ENCODE data around the gene ADGRL4.
"Not testable (repeated sequence)": the region's sequence is repeated elsewhere in the genome, so short reads cannot be mapped to it uniquely, and the experiment has no call there.

ADGRL4 gene

DNA sequence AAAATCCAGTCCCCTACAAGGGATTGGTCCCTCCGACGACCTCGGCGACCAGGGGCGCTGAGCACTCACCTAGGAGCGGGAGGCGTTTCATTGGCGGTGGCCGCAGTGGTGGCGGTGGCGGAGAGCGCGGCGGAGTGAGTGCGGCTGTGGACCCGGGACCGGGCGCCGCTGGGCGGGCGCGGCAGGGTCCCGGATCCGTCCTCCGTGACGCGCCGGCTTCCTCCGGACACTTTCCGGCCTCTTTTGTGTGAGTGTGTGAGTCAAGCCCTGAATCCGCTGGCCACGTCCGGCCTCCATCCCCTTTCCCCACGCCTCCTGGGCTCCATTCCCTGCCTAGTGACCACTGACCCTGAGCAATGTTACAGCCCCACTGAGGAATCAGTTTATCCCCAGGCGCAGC lies at the start of gene ADGRL4:
TSS of gene ADGRL4 (minus strand) at position 167 of the 400 bp plus-strand sequence. CDS start at position 91, 76 bp downstream.
- DNase-seq, result no peak

DNA sequence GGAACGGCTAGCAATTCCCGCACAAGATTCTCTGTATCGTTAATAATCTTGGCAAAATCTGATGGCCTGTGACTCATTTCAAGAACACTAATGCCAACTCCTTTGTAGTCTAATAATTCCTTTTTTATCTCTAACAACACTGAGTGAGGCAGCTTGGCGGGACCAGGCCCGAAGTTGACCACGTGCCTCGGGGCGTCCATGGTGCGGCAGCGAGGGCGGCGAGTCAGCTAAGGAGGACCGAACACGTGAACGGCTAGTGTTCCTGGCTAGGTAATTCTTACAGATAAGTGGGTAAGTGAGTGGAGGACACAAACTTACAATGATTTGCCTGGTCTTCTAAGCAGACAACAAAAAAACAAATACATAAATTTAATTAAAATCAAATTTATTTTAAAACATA lies 49.3 kb upstream of the ADGRL4 start:
- DNase-seq, result no peak

GRCh38 chr1:79052829-79053449 lies 46.4 kb upstream of the ADGRL4 start:
- DNase-seq, result no peak

DNA sequence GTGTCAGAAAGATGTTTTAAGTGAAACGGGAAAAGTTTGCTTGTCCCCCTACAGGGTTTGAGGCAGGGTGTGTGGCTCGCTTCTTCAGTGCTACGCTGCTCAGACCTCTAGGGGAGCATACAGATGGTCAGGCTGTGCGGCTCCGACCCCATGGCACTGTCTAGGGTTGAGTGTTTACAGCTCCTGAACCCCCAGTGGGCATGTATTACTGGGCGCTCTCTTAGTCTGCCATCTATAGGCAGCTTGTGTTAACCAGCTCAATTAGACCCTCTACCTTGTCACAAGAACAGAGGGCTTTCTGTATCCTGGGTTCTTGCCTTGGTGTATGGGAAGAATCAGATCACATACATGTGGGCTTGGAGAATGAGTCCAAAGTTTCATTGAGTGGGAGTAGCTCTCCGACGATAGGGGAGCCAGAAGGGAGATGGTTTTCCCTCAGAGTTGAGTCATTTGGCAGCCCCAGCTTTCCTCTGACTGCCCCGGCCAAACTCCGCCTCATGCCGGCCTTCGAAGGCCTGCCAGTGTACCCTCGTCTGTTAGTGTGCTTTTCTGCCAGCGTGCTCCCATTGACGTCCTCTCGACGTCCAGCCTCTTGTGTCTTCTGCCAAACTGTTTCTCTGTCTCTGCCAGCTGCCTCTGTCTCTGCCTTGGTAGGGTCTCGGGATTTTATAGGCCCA lies 38.6 kb upstream of the ADGRL4 start:
- no peak for DNase-seq

DNA sequence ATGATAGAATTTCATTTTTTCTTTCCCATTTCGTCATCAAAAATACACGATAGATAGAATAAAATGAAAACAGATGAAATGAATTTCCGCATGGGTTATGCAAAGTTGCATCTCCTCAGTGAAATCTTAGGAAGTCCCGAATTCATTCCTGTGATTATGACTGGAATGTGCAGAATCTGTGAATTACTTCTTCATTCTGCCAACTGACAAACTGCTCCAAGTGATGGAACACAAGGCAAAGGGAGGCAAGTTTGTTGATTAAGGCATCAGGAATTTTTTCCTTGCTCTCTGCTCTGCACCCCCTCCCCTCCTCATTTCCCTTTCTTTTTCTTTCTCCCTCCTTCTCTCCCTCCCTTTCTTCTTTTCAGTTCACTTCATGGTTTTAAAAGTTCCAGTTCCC lies 37.0 kb upstream of the ADGRL4 start:
- DNase-seq, result no peak

DNA sequence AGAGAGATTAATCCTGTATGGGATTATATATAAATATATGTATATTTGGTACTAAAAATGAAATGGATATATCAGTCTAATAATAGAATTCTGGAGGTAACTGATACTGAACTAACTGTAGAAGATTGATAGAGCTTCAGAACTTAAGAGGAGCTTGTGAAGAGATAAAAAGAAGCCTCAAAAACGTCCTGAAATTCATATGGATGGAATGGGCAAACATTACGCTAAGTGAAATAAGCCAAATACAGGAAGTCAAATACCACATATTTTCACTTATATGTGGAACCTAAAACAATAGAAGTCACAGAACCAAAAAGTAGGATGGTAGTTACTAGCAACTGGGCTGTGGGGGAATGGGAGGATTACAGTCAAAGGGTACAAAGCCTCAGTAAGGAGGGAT lies 36.0 kb upstream of the ADGRL4 start:
- no peak for DNase-seq

GRCh38 chr1:79042117-79042516 lies 35.6 kb upstream of the ADGRL4 start:
- DNase-seq, result no peak

DNA sequence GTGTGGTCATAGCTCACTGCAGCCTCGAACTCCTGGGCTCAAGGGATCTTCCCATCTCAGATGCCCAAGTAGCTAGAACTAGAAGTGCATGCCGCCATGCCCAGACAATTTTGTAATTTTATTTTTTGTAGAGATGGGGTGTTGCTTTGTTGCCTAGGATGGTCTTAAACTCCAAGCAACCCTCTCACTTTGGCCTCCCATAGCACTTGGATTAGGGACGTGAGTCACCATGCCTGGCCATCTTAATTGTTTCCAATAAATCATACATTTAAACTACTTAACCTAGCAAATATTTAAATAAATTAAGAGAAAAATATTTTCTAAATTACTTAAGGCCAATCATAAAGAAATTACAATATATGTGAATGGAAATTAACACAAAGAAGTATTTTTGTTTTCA lies 35.1 kb upstream of the ADGRL4 start:
- no peak for DNase-seq

DNA sequence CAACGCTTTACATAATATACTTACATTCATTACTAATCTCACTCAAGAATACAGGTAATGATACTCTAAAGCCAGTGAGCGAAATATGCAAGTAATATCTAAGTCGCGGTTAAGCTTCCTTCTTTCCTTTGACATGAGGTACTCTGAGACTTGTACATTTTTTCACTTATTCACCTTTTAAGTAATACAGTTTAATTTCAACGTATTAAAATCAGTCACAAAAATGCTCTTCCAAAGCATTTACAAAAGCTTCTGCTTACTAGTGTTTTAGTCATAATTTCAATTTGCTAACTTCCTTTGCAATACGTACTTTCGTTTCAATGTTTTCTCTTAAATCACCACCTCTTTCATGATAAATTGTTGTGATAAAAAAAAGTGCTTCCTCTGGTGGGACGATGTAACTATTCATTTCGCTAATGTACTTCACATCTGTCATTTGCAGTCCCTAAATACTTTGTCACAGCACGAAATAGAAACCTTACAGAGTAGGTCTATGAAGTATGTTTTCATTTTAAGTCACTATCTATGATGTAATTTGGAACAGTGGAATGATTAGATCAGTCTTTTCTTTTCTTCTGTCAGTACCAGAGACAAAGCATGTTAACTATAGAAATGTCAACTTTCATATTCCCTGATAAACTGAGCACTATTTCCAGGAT lies 34.0 kb upstream of the ADGRL4 start:
- DNase-seq, result no peak

DNA sequence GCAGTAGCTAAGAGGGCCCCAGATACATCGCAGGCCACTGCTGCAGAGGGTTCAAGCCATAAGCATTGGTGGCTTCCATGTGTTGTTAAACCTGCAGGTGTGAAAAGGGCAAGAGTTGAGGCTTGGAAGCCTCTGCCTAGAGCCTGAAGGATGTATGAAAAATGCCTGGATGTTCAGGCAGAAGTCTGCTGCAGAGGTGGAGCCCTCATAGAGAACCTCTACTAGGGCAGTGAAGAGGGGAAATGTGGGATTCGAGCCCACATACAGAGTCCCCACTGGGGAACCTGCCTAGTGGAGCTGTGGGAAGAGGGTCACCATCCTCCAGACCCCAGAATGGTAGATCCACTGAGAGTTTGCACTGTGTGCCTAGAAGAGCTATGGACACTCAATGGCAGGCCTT lies 30.6 kb upstream of the ADGRL4 start:
- DNase-seq, result no peak

GRCh38 chr1:79012500-79012899 lies 6.0 kb upstream of the ADGRL4 start:
- no peak for DNase-seq

GRCh38 chr1:79010589-79010988 lies 4.1 kb upstream of the ADGRL4 start:
- no peak for DNase-seq

DNA sequence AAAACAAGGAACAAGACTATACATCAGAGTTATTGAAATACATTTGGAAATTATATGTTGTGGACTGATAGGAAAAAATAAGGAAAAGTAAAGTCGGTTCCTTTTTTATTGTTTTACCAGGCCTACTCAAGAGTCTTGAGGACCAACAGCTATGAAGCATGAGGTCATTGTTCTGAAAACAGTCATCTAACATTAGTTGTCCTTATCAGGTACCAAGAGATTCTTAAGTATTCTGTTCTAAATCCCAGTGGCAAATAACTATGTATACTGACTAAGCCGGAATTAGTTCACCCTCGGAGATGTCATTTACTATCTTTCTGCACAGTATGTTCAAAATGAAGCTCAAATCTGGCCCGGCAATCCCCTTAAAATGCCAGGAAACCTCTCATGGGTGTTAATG lies 585 bp downstream of the ADGRL4 start:
- DNase-seq, result no peak

DNA sequence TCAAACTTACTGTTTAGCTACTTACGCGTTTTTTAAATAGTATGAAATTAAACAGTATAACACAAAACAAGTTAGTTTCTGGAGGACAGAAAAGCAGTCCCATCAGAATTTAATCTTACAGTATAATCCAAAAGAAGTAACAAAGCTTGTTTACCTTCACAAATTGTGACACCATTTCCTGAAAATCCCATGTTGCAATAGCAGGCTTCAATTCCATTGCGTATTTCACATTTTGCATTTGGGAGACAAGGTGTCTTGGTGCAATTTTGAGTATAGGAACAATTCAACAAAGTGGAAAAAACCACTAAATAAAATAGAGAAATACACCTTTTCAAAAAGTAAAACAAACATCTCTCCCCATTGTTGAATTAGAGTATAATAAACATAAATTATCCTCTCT lies 1.6 kb downstream of the ADGRL4 start:
- DNase-seq, result no peak

DNA sequence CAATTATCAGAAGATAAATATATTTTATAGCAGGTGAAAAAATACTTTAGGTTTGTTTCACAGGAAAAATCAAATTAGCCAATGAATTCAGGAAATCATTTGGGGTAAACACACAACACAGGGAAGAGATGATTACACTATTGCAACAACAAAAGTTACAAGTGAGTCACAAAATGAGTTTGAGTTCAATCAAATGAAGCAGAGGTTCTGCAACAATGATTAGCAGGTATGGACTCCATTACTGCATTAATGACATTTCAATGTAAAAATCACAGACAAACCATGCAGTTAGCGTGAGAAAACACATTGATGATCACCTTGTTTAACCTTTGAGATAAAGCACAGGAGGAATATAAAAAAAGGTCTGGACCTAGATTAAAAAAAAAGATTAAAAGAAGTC lies 9.7 kb downstream of the ADGRL4 start:
- no peak for DNase-seq

DNA sequence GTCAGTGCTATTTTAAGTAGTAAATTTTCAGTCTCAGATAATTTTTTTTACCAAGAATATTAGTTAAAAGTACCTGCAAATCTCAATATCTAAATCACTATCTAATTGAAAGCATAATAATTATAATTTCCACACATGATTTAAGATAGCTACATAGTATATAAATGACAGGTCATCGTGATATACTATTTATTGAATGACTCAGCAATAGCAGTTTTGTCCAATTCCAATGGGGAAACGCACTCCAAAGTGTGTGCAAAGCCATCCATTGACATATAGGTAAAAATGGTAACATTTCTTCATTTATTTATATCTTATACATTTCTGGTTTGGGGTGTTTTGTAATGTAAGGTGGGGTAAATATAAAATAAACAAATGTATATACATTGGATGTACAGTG lies 19.5 kb downstream of the ADGRL4 start:
- DNase-seq, result no peak

GRCh38 chr1:78980511-78980910 lies 26.0 kb downstream of the ADGRL4 start:
- DNase-seq, result no peak

DNA sequence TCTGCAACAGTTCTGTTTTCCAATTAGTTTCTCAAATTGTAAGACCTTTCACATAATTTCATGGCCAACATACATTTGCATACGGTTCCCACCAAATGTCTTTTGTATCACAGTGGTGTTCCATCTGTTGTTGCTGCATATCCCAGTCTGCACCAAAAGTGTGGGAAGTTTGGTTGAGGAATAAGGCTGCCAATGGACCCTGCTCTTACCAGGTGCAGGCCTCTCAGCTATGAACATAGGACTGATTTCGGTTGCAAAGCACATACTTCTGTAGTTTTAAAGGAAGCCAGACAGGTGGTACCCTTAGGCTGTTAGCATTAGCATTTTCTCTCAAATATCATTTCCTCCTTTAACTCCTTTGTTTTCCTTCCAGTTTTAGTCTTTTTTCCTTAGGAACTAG lies 33.8 kb downstream of the ADGRL4 start:
- DNase-seq, result no peak

DNA sequence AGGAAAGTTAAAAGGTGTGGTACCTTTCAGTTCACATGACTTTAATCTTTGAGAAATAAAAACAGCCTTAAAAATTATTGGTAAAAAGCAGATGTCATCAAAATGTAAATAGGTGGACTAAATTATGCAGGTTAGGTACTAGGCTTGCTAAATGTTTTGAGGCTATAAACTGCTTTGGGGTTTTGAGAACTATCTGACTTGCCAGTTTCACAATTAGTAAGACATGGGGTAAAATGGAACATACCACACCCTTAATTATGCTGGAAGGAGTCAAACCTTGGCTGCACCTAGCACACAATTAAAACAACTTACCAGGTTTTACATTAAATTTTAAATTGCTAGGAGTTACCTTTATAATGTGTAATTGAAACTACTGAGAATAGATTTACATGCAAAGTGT lies 39.4 kb downstream of the ADGRL4 start:
- DNase-seq, result not testable (repeated sequence)

GRCh38 chr1:78958711-78959110 lies 47.8 kb downstream of the ADGRL4 start:
- DNase-seq, result no peak

DNA sequence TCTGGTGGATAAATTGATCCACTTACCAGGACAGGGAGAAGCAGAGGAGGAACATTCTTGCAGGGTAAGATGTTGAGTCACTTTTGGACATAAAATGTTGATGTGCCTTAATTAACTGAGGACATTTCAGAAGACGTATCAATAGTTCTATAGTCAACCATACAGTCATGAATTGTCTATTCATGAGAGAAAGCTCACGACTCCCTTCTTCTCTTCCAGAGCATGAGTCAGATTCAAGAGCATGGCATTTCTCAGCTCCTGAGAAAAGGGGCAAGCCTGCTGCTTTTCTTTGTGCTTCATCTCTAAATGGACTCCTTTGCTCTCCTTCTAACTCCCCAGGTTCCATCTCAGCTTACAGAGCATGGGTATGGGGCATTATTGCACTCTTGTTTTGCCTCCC lies 55.7 kb downstream of the ADGRL4 start:
- DNase-seq, result no peak

DNA sequence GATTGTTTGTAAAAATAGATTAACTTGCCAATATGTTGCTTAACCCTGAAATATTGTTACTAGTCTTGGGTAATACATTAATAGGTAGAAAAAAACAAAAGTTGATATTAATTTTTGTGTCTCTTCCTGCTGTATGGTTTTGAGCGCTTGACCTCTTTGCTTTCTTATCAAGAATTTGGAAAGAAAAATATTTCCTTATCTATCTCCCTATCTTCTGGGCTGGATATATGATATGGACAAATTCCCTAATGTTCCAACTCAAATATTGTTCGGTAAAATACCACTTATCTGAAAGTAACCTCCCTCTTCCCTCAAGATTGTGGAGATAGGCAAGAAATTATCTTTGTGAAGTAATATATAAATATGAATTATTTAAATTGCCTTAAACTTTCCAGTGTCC lies 57.3 kb downstream of the ADGRL4 start:
- DNase-seq, result no peak

- no peak for DNase-seq
These were observed 87.4 kb downstream of the ADGRL4 start for GRCh38 chr1:78919150-78919549.

GRCh38 chr1:78918157-78918556 lies 88.4 kb downstream of the ADGRL4 start:
- DNase-seq, result no peak

GRCh38 chr1:78916986-78917385 lies 89.5 kb downstream of the ADGRL4 start:
- DNase-seq, result no peak

Measured in CD4-positive, alpha-beta T cell treated with Interleukin-4 for 4 hours (primary cell).